ENCODE results near the gene PTPRU. TPM values are rescaled to one million over a fixed set of nuclear protein-coding genes. Genes with fewer than 3 reads are reported as not detected.

Gene PTPRU
- total RNA-seq, 1 donor from 2014 or later: 0.24 TPM

- TF ChIP-seq CTCF (IDR thresholded peaks at IDR 0.05): no peak
- DNase-seq (no peak), ATAC-seq (ENCODE audit: low read depth) (no peak)
- intact Hi-C loops (cut with micrococcal nuclease): loop anchor here (10.0 kb wide), 4 partner anchors 996 to 1676 kb away; no protein-coding TSS in a partner anchor
- H3K36me3 Mint-ChIP-seq (ENCODE audit: low read depth): no peaks in the 10 kb centered on the region
- peaks cover 46% of the 10 kb centered on the region for H3K27me3 Mint-ChIP-seq
- H3K4me1 Mint-ChIP-seq: peaks cover 18% of the 10 kb centered on the region
- H3K27ac Mint-ChIP-seq: no peak overlapping the region
- no peak overlapping the region for H3K4me3 Mint-ChIP-seq
- CTCF ChIA-PET: interaction anchor here (0.9 to 1.4 kb wide), 2 partner anchors 1141 to 1469 kb away, joined by 3 to 4 read pairs; no protein-coding TSS in a partner anchor
- H3K9me3 Mint-ChIP-seq: no peaks in the 10 kb centered on the region
- POLR2A ChIA-PET: no interaction called here
These were observed 2.8 kb downstream of the PTPRU start for GRCh38 chr1:29239142-29239541.

GRCh38 chr1:29240400-29240837 lies 4.1 kb downstream of the PTPRU start:
- intact Hi-C loops (cut with micrococcal nuclease): no loop called here
- ATAC-seq (ENCODE audit: low read depth) (no peak), DNase-seq (no peak)
- TF ChIP-seq CTCF (IDR thresholded peaks at IDR 0.05): no peak
- CTCF ChIA-PET: interaction anchor here (0.9 kb wide), 1 partner anchor 1140 kb away, joined by 4 read pairs; no protein-coding TSS in a partner anchor
- no peaks in the 10 kb centered on the region for H3K9me3 Mint-ChIP-seq
- H3K27me3 Mint-ChIP-seq: peaks cover 39% of the 10 kb centered on the region
- H3K36me3 Mint-ChIP-seq (ENCODE audit: low read depth): no peaks in the 10 kb centered on the region
- H3K27ac Mint-ChIP-seq: no peak overlapping the region
- POLR2A ChIA-PET: no interaction called here
- no peak overlapping the region for H3K4me3 Mint-ChIP-seq
- peaks cover 18% of the 10 kb centered on the region for H3K4me1 Mint-ChIP-seq

- Mint-ChIP-seq H3K4me3 (no peak overlapping the region), H3K27ac (no peak overlapping the region), H3K27me3 (peaks cover 35% of the 10 kb centered on the region), H3K36me3 (ENCODE audit: low read depth) (no peaks in the 10 kb centered on the region), H3K4me1 (peaks cover 15% of the 10 kb centered on the region), H3K9me3 (no peaks in the 10 kb centered on the region)
- TF ChIP-seq CTCF (IDR thresholded peaks at IDR 0.05): no peak
- POLR2A ChIA-PET: no interaction called here
- CTCF ChIA-PET: no interaction called here
- ATAC-seq (ENCODE audit: low read depth) (no peak), DNase-seq (no peak)
- intact Hi-C loops (cut with micrococcal nuclease): no loop called here
These were observed 4.7 kb downstream of the PTPRU start for GRCh38 chr1:29240986-29241385.

GRCh38 chr1:29243023-29243870 lies 6.9 kb downstream of the PTPRU start:
- Mint-ChIP-seq H3K4me3 (no peak overlapping the region), H3K27me3 (peaks cover 36% of the 10 kb centered on the region), H3K9me3 (no peaks in the 10 kb centered on the region), H3K36me3 (ENCODE audit: low read depth) (no peaks in the 10 kb centered on the region), H3K4me1 (peaks cover 4% of the 10 kb centered on the region), H3K27ac (no peak overlapping the region)
- DNase-seq (no peak), ATAC-seq (ENCODE audit: low read depth) (no peak)
- intact Hi-C loops (cut with micrococcal nuclease): no loop called here
- ChIA-PET CTCF (no interaction called here), POLR2A (no interaction called here)
- no peak for TF ChIP-seq CTCF (IDR thresholded peaks at IDR 0.05)

- TF ChIP-seq CTCF (IDR thresholded peaks at IDR 0.05): no peak
- CTCF ChIA-PET: no interaction called here
- intact Hi-C loops (cut with micrococcal nuclease): no loop called here
- POLR2A ChIA-PET: no interaction called here
- peaks cover under 1% of the 10 kb centered on the region for H3K4me1 Mint-ChIP-seq
- no peak for DNase-seq
- H3K9me3 Mint-ChIP-seq: no peaks in the 10 kb centered on the region
- peaks cover 36% of the 10 kb centered on the region for H3K27me3 Mint-ChIP-seq
- H3K27ac Mint-ChIP-seq: no peak overlapping the region
- H3K36me3 Mint-ChIP-seq (ENCODE audit: low read depth): no peaks in the 10 kb centered on the region
- no peak overlapping the region for H3K4me3 Mint-ChIP-seq
- ATAC-seq (ENCODE audit: low read depth): no peak
These were observed 7.5 kb downstream of the PTPRU start for GRCh38 chr1:29243871-29244200.

Measured in activated B cell treated with CpG ODN at 0.5 μM for 24 hours (primary cell).